ENCODE measurements around the gene TNKS2. TPM values are rescaled to one million over a fixed set of nuclear protein-coding genes. Genes with fewer than 3 reads are reported as not detected.

The TNKS2 gene
- total RNA-seq, 2 experiments from 2014 or later: 33.8 to 36.3 TPM

DNA sequence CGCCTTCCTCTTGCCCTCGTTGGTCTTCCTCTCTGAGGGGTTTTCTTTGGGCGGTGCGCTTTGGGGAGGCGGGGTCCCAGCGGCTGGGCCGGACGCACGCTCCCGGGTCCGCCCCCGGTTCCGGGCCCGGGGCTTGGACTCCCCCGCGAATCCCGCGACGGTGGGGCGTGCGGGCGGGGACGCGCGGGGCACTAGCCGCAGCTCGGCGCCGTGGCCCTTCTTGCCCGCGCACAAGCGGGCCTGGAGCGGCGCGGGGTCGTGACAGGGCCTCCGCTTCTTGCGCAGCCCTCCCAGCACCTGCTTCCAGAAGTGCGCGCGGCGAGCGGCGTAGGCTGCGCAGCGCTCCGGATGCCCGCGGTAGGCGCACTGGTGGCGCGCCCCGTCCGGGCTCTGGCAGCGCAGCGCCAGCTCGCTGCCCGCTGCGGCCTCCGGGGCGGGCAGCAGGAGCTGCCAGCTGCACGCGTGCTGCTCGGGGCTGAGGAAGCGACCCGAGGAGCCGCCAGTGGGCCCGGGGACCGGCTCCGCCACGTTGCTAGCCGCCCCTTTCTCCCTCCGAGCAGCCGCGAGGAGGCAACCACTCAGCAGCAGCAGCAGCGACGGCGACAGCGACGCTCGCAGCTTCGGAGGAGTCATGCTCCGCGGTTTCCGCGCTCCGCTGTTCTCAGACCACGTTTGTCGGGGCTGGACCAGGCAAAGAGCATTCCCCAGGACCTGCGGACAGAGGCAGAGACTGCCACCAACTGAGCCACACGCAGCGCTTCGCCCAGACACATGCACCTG lies 110.3 kb downstream of the TNKS2 start:
- CTCF ChIA-PET: interaction anchor here (0.9 to 1.6 kb wide), 8 partner anchors 10 to 571 kb away, joined by 3 to 6 read pairs (median 3); partner anchors contain the start of gene BTAF1
- H3K9me3 Mint-ChIP-seq: no peaks in the 10 kb centered on the region
- H3K4me3 Mint-ChIP-seq: peak overlapping the region; percentile 87
- peak overlapping the region; percentile 87 for H3K27ac Mint-ChIP-seq
- H3K27me3 Mint-ChIP-seq: peaks cover 10% of the 10 kb centered on the region
- H3K4me1 Mint-ChIP-seq: peaks cover 26% of the 10 kb centered on the region
- POLR2A ChIA-PET: interaction anchor here (0.6 kb wide), 1 partner anchor 111 kb away, joined by 3 read pairs; the partner anchor contains the start of gene TNKS2
- peaks cover 6% of the 10 kb centered on the region for H3K36me3 Mint-ChIP-seq (ENCODE audit: low read depth)
- DNase-seq: peak; percentile 73

- peak within 1 kb of the TSS; percentile 87 for H3K4me3 Mint-ChIP-seq
- H3K27me3 Mint-ChIP-seq: peaks cover 17% of the 10 kb centered on the region
- H3K4me1 Mint-ChIP-seq: peaks cover 26% of the 10 kb centered on the region
- no peaks in the 10 kb centered on the region for H3K9me3 Mint-ChIP-seq
- CTCF ChIA-PET: interaction anchor here (1.0 to 1.6 kb wide), 5 partner anchors 15 to 55 kb away, joined by 3 to 6 read pairs (median 3); partner anchors contain the start of gene BTAF1
- peak; percentile 48 for DNase-seq
- H3K36me3 Mint-ChIP-seq (ENCODE audit: low read depth): peaks cover 6% of the 10 kb centered on the region
- POLR2A ChIA-PET: interaction anchor here (0.6 kb wide), 1 partner anchor 111 kb away, joined by 3 read pairs; the partner anchor contains the start of gene TNKS2
- peak within 1 kb of the TSS; percentile 87 for H3K27ac Mint-ChIP-seq
These were observed 111.0 kb downstream of the TNKS2 start, which contains the start of gene FGFBP3 for GRCh38 chr10:91909117-91909677. TSS of gene FGFBP3 (minus strand) at chr10:91909486. CDS start at chr10:91908969, 517 bp downstream.

GRCh38 chr10:91910467-91910866 lies 112.2 kb downstream of the TNKS2 start:
- POLR2A ChIA-PET: interaction anchor here (0.6 kb wide), 1 partner anchor 783 kb away, joined by 4 read pairs; no protein-coding TSS in a partner anchor

More at GRCh38 chr10:91910467-91910866, 112.2 kb downstream of the TNKS2 start:
- Mint-ChIP-seq H3K36me3 (ENCODE audit: low read depth) (peaks cover 4% of the 10 kb centered on the region), H3K4me1 (peaks cover 26% of the 10 kb centered on the region), H3K4me3 (no peak overlapping the region), H3K27ac (no peak overlapping the region), H3K27me3 (peaks cover 26% of the 10 kb centered on the region), H3K9me3 (no peaks in the 10 kb centered on the region)
- DNase-seq: no peak
- CTCF ChIA-PET: interaction anchor here (0.6 kb wide), 1 partner anchor 10 kb away, joined by 3 read pairs; no protein-coding TSS in a partner anchor

Other genes with a start within 250 kb of the TNKS2 start
- gene PPP1R3C, start 165.4 kb upstream of the TNKS2 start, total RNA-seq: not detected
- 1 to 10 TPM; 1.4 to 1.5 TPM for gene FGFBP3, start 111.1 kb downstream of the TNKS2 start, total RNA-seq
- 10 to 100 TPM; 41.9 to 47.3 TPM for gene BTAF1, start 125.3 kb downstream of the TNKS2 start, total RNA-seq

Measured in activated CD4-positive, alpha-beta T cell treated with anti-CD3 and anti-CD28 coated beads, Interleukin-2, amount 10 ng/mL, durations not matched to agents 7 days and 5 days (primary cell).